Effector memory CD4-positive, alpha-beta T cell (primary cell): Measurements from ENCODE around the gene ITPR3.

Experiments used
- DNase-seq, 3 donors: peaks; one replicate each; pipeline ENCODE4 v3.0.0-alpha.2; 2020
- H3K27ac ChIP-seq: 2 replicates; pipeline ENCODE4 v1.7.0; 2013; ENCODE audit warnings: mild to moderate bottlenecking, low read length, moderate library complexity; ENCODE audit not compliant: insufficient read depth, poor library complexity, severe bottlenecking
- H3K27me3 ChIP-seq: replicated peaks from 2 replicates; pipeline ENCODE4 v1.7.0; 2013; ENCODE audit warnings: mild to moderate bottlenecking, low read length; ENCODE audit not compliant: insufficient read depth, control insufficient read depth, poor library complexity, severe bottlenecking
- H3K36me3 ChIP-seq: 2 replicates; pipeline ENCODE4 v1.7.0; 2013; ENCODE audit warnings: mild to moderate bottlenecking, low read length, moderate library complexity; ENCODE audit not compliant: control insufficient read depth, insufficient read depth
- H3K4me1 ChIP-seq: 2 replicates; pipeline ENCODE4 v1.7.0; 2013; ENCODE audit warnings: low read length, mild to moderate bottlenecking; ENCODE audit not compliant: control insufficient read depth, insufficient read depth, poor library complexity, severe bottlenecking
- H3K4me3 ChIP-seq: 2 replicates; pipeline ENCODE4 v1.7.0; 2013; ENCODE audit warnings: low read length, low read depth, mild to moderate bottlenecking; ENCODE audit not compliant: insufficient read depth, poor library complexity, severe bottlenecking
- H3K9me3 ChIP-seq: 2 replicates; pipeline ENCODE4 v1.7.0; 2013; ENCODE audit warnings: mild to moderate bottlenecking, low read length, moderate library complexity; ENCODE audit not compliant: control insufficient read depth

ITPR3 gene

DNA sequence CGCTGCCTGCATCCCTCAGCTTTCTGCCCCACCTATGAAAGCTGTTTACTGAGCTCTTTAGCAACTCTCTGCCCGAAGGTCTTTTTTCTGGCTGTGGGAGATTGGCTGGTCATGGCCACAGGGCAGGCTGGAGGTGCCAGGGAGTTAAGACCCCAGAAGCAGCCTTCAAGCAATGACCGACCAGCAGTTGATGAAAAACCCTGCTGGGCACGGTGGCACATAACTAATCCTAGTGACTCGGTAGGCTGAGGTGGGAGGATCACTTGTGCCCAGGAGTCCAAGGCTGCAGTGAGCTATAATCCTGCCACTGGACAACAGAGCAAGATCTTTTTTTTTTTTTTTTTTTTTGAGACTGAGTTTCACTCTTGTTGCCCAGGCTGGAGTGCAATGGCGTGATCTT lies 20.4 kb upstream of the ITPR3 start:
- Histone ChIP-seq H3K9me3 (no peaks in the 10 kb centered on the region), H3K4me1 (no peaks in the 10 kb centered on the region), H3K27ac (no peak overlapping the region), H3K4me3 (no peak overlapping the region), H3K36me3 (no peaks in the 10 kb centered on the region), H3K27me3 (no peaks in the 10 kb centered on the region)
- DNase-seq = no peak

DNA sequence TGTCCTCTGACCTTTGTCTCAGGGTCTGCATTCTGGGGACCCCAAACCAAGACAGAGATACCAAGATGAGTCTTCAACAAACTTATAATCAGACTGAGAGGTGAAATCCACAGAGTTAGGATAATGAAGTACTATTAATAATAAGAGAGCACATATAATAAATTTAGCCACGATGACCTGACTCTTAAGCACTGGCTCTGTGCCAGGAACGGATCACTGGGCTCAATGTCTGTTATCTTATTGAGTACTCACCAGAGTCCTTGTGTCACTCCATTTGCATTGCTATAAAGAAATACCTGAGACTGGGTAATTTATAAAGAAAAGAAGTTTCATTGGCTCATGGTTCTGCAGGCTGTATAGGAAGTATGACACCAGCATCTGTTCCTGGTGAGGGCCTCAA lies 18.9 kb upstream of the ITPR3 start:
- H3K9me3 ChIP-seq = no peaks in the 10 kb centered on the region
- H3K27me3 ChIP-seq = no peaks in the 10 kb centered on the region
- H3K4me1 ChIP-seq = no peaks in the 10 kb centered on the region
- no peak overlapping the region for H3K27ac ChIP-seq
- no peaks in the 10 kb centered on the region for H3K36me3 ChIP-seq
- no peak overlapping the region for H3K4me3 ChIP-seq
- no peak for DNase-seq

DNA sequence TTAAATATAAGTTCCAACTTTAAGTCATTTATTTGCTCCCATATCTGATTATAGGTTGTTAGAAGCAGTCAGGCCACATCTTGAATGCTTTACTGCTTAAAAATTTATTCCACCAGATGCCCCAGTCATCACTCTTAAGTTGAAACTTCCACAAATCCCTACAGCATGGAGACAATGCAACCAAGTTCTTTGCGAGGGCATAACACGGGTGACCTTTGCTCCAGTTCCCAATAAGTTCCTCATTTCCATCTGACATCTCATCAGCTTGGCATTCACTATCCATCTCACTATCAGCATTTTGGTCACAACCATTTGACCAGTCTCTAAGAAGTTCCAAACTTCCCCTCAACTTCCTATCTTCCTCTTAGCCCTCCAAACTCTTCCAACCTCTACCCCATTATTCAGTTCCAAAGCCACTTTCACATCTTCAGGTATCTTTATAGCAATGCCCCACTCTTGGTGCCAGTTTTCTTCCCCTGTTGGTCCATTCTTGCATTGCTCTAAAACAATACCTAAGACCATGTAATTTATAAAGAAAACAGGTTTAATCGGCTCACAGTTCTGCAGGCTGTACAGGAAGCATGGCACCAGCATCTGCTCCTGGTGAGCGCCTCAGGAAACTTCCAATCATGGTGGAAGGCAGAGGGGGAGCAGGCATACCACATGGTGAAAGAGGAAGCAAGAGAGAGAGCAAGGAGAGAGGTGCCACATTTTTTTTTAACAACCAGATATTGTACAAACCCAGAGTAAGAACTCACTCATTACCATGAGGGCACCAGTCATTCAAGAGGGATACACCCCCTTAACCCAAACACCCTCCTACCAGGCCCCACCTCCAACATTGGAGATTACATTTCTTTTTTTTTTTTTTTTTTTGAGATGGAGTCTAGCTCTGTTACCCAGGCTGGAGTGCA lies 15.9 kb upstream of the ITPR3 start:
- no peaks in the 10 kb centered on the region for H3K9me3 ChIP-seq
- H3K4me3 ChIP-seq = no peak overlapping the region
- H3K36me3 ChIP-seq = no peaks in the 10 kb centered on the region
- H3K27ac ChIP-seq = no peak overlapping the region
- DNase-seq = no peak
- no peaks in the 10 kb centered on the region for H3K27me3 ChIP-seq
- H3K4me1 ChIP-seq = no peaks in the 10 kb centered on the region

DNA sequence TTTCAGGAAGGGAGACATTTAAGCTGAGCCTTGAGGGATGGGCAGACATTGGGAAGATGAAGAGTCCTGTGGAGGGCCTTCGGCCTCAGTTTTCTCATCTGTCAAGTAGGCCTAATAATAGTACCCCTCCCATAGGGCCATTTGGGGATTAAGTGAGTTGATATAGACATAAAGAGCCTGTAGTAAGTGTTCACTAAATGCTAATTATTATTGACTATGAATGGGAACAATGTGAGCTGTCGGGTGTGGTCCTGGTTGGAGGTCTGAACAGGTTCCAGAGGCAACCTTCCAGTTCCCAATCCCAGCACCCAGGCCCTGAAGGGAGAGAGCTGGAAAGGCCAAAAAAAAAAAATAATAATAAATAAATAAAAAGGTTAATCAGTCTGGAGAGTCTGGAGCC lies 14.5 kb upstream of the ITPR3 start:
- H3K9me3 ChIP-seq = no peaks in the 10 kb centered on the region
- H3K27ac ChIP-seq = no peak overlapping the region
- no peak for DNase-seq
- H3K36me3 ChIP-seq = no peaks in the 10 kb centered on the region
- H3K4me1 ChIP-seq = no peaks in the 10 kb centered on the region
- H3K4me3 ChIP-seq = no peak overlapping the region
- H3K27me3 ChIP-seq = no peaks in the 10 kb centered on the region

DNA sequence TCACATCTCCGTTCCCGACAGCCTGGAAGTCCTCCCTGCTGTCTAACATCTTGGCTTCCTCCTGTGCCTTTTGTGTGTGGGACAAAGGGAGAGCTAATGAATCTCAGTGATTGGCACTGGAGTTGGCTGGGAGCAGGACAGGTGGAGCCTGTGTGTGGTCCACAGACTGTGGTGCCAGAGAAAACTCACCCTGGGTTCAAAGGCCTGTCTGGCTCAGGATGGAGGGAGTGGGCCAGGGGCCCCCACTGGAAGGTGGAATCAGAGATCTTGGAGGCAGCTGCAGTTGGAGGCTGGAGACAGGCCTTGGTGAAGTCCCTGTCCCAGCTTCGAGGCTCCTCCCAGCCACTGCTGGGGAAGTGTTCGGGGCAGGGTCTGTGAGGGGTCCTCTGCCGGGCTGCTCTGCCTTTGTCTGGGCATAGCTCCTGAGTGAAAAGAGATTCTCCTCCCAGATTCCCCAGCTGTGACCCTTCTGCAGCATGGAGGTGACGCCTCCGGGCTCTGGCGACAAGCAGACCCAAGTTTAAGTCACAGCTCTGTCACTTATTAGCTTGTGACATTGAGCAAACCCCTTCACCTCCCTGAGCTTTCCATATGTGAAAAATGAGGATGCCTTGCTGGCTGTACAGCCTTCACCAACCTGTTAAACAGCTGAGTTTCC lies 13.9 kb upstream of the ITPR3 start:
- Histone ChIP-seq H3K4me1 (no peaks in the 10 kb centered on the region), H3K9me3 (no peaks in the 10 kb centered on the region), H3K27me3 (no peaks in the 10 kb centered on the region), H3K27ac (no peak overlapping the region), H3K36me3 (no peaks in the 10 kb centered on the region), H3K4me3 (no peak overlapping the region)
- no peak for DNase-seq

DNA sequence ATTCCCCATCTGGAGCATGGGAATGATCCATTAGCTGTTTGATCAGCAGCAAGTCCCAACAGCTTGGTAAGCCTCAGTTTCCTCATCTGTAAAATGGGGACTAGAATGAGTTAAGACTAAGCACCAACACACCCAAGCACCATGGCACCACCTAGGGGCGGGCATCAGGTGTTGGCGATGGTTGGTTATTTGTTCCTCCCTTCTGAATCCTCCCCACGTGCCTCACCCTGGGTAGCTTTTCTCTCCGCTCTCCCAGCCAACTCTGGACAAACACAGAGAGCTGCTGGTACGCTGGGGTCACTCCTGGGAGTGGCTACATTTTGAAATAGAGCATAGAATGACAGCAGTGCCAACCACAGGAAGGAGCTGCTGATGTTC lies 13.3 kb upstream of the ITPR3 start:
- Histone ChIP-seq H3K36me3 (no peaks in the 10 kb centered on the region), H3K4me1 (no peaks in the 10 kb centered on the region), H3K27me3 (no peaks in the 10 kb centered on the region), H3K4me3 (no peak overlapping the region), H3K27ac (no peak overlapping the region), H3K9me3 (no peaks in the 10 kb centered on the region)
- no peak for DNase-seq

DNA sequence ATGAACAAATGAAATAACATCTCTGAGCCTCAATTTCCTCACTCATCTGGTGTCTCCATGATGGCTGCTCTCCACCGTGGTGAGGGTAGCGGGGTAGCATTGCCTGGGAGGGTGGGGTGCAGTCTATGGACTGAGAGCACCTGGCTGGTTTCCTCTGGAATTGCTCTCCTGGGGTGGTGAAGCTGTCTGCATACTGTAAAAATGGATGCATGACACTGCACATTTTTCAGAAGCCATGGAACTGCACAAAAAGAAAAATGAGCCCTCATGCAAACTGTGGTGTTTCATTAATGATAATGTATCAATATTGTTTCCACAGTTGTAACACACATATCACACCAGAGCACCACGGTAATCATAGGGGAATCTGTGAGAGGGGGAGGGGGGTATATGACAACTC lies 12.1 kb upstream of the ITPR3 start:
- H3K4me1 ChIP-seq = no peaks in the 10 kb centered on the region
- DNase-seq = no peak
- H3K27me3 ChIP-seq = no peaks in the 10 kb centered on the region
- H3K27ac ChIP-seq = no peak overlapping the region
- H3K36me3 ChIP-seq = no peaks in the 10 kb centered on the region
- H3K4me3 ChIP-seq = no peak overlapping the region
- no peaks in the 10 kb centered on the region for H3K9me3 ChIP-seq

DNA sequence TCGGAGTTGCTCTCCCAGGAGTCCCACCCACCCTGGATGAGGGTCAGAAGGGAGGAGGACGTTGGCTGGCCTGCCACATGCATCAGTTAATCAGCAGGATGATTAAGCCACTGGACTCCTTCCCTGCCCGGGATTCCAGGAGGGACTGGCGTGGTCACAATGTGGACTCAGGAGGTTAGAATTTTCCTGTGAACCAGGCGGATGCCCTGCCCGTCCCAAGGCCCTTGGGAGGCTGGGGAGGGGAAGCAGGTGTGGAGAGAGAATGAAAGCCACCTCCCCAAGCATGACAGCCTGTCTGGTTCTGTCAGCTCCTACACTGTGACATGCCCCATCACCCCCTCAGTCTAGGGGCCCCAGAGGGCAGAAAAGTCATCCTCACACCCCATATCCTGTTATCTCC lies 11.6 kb upstream of the ITPR3 start:
- no peak for DNase-seq
- Histone ChIP-seq H3K27me3 (no peaks in the 10 kb centered on the region), H3K4me3 (no peak overlapping the region), H3K9me3 (no peaks in the 10 kb centered on the region), H3K36me3 (no peaks in the 10 kb centered on the region), H3K27ac (no peak overlapping the region), H3K4me1 (no peaks in the 10 kb centered on the region)

DNA sequence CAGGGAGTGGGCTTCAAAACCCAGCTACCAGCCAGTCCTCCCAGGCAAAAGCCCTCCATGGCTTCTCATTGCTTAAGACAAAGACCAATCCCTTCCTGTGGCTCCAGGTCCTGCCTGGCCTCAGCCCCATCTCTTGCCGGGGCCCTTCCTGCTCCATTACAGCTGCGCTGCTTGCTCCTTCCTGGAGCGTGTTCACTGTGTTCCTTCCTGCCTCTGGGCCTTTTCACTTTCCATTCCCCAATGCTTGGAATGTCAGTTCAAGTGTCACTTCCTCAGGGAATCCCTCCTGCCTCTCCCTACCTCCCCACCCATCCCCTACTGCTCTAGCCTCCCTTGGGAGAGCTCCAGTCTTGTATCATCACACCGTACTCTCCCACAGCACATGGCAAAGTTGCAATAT lies 11.1 kb upstream of the ITPR3 start:
- Histone ChIP-seq H3K4me3 (no peak overlapping the region), H3K27ac (no peak overlapping the region), H3K9me3 (no peaks in the 10 kb centered on the region), H3K4me1 (no peaks in the 10 kb centered on the region), H3K27me3 (no peaks in the 10 kb centered on the region), H3K36me3 (no peaks in the 10 kb centered on the region)
- DNase-seq = no peak
